Prostate gland (tissue), 2 donors: ENCODE data around the gene SLC25A47.

ENCODE experiments used
- POLR2A ChIP-seq: fragments of 450-650 bp; IDR thresholded peaks from one replicate; pipeline ENCODE4 v1.6.1; 2016; ENCODE audit warnings: antibody characterized with exemption, mild to moderate bottlenecking
- TF ChIP-seq, protein P1 (sequence below), 4 experiments: fragments of 200-600 bp in 2 of 4; fragments of 450-650 bp in 2 of 4; sonication (generic) in 2 of 4; IDR thresholded peaks; 1 replicate in 3 of 4; 2 replicates in 1 of 4; pipeline ENCODE4 v1.5.1; 2016 to 2019; ENCODE audit warnings: antibody characterized with exemption in 4 of 4, mild to moderate bottlenecking in 2 of 4, moderate library complexity in 2 of 4

DNA sequence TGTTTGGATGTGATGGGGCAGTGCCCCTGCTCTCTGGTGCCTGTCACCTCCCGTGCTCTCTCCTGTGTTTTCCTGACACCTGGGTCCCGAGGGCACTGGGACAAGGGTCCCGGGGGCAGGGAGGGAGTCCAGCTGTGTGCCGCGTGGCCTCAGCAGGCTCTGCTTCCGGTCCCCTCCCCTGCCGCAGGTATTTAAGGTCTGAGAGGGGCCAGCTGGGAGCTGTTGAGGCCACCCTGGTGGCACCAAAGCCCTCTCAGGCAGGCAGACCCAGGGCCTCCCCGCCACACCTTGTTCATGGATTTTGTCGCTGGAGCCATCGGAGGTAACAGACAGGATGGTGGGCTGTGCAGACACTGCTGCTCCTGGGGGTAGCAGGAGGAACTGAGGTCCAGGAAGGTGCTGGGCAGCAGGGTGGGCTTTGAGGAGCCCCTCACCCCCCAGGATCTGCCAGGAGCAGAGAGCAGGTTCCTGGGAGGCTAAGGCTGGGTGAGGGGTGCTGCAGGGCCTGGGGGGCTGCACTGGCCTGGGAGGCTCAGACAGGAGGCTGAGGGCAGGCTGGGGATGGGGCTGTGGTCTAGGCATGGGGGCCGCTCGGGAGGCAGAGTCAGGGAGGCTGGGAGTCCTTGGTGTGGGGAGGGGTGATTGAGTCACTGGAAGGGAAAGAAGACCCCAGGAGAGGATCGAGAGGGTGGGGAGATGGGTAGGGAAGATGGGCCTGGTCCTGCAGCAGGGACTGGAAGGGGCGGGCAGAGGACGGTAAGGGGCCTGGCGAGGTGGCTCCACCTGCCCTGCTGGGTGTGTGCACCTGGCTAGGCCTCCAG lies at the start of gene SLC25A47:
- TF ChIP-seq, protein P1, sequence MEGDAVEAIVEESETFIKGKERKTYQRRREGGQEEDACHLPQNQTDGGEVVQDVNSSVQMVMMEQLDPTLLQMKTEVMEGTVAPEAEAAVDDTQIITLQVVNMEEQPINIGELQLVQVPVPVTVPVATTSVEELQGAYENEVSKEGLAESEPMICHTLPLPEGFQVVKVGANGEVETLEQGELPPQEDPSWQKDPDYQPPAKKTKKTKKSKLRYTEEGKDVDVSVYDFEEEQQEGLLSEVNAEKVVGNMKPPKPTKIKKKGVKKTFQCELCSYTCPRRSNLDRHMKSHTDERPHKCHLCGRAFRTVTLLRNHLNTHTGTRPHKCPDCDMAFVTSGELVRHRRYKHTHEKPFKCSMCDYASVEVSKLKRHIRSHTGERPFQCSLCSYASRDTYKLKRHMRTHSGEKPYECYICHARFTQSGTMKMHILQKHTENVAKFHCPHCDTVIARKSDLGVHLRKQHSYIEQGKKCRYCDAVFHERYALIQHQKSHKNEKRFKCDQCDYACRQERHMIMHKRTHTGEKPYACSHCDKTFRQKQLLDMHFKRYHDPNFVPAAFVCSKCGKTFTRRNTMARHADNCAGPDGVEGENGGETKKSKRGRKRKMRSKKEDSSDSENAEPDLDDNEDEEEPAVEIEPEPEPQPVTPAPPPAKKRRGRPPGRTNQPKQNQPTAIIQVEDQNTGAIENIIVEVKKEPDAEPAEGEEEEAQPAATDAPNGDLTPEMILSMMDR (IDR thresholded peaks at IDR 0.05) = no peak
- no peak for TF ChIP-seq POLR2A
